ENCODE measurements around the gene LAMA3.

The LAMA3 gene, protein sequence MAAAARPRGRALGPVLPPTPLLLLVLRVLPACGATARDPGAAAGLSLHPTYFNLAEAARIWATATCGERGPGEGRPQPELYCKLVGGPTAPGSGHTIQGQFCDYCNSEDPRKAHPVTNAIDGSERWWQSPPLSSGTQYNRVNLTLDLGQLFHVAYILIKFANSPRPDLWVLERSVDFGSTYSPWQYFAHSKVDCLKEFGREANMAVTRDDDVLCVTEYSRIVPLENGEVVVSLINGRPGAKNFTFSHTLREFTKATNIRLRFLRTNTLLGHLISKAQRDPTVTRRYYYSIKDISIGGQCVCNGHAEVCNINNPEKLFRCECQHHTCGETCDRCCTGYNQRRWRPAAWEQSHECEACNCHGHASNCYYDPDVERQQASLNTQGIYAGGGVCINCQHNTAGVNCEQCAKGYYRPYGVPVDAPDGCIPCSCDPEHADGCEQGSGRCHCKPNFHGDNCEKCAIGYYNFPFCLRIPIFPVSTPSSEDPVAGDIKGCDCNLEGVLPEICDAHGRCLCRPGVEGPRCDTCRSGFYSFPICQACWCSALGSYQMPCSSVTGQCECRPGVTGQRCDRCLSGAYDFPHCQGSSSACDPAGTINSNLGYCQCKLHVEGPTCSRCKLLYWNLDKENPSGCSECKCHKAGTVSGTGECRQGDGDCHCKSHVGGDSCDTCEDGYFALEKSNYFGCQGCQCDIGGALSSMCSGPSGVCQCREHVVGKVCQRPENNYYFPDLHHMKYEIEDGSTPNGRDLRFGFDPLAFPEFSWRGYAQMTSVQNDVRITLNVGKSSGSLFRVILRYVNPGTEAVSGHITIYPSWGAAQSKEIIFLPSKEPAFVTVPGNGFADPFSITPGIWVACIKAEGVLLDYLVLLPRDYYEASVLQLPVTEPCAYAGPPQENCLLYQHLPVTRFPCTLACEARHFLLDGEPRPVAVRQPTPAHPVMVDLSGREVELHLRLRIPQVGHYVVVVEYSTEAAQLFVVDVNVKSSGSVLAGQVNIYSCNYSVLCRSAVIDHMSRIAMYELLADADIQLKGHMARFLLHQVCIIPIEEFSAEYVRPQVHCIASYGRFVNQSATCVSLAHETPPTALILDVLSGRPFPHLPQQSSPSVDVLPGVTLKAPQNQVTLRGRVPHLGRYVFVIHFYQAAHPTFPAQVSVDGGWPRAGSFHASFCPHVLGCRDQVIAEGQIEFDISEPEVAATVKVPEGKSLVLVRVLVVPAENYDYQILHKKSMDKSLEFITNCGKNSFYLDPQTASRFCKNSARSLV (N-terminal part only)

DNA sequence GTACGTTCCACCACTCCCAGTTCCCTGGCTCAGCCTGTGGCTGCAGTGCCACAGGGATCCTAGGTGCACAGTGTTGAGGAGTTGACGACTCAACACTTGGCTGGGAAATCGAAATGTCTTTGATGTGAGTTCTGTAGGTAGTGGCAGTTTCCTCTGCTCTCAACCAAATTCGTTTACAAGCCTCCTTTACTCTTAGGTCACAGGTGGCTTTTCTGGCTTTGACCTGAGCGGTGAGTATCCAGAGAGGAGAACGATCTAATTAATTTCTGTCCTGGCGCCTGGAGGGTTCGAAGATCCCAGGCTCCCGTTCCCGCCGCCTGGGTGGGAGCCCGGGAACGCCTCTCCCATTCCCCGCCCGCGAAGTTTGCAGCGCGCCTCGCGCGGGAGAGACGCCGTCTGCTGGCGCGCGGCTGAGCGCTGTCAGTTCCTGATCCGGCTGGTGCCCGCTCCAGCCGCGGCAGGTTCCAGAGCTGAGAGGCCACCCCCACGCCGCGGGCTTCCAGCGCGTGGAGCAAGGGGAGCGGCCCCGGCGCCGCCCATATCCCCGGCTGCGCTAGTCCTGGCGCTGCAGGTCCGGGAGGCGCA, at the start of gene LAMA3:
LAMA3 (plus strand) TSS at position 423 of the 585 bp plus-strand sequence. CDS start 231 bp downstream, outside the sequence.
- H3K36me3 ChIP-seq = no peaks in the 10 kb centered on the region
- H3K27ac ChIP-seq = peak within 1 kb of the TSS; percentile 58
- H3K27me3 ChIP-seq (ENCODE audit: insufficient read depth, low read depth, severe bottlenecking) = no peaks in the 10 kb centered on the region

DNA sequence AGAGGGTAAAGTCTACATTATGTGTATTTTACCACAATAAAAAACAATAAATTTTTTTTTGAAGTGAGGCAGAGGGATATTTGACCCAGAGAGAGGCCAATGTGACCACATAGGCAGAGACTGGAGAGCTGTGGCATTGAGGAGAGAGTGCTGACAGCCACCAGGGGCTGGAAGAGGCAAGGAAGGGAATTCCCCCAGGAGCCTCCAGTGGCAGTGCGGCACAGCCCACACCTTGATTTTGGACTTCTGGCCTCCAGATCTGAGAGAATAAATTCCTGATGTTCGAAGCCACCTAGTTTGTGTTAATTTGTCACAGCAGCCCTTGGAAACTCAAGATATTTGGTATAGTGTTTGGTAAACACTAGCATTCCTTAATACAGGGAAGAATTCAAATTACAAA, 49.2 kb upstream of the LAMA3 start:
- peaks cover 9% of the 10 kb centered on the region for H3K9me3 ChIP-seq (ENCODE audit: severe bottlenecking)
- TF ChIP-seq, protein P1, sequence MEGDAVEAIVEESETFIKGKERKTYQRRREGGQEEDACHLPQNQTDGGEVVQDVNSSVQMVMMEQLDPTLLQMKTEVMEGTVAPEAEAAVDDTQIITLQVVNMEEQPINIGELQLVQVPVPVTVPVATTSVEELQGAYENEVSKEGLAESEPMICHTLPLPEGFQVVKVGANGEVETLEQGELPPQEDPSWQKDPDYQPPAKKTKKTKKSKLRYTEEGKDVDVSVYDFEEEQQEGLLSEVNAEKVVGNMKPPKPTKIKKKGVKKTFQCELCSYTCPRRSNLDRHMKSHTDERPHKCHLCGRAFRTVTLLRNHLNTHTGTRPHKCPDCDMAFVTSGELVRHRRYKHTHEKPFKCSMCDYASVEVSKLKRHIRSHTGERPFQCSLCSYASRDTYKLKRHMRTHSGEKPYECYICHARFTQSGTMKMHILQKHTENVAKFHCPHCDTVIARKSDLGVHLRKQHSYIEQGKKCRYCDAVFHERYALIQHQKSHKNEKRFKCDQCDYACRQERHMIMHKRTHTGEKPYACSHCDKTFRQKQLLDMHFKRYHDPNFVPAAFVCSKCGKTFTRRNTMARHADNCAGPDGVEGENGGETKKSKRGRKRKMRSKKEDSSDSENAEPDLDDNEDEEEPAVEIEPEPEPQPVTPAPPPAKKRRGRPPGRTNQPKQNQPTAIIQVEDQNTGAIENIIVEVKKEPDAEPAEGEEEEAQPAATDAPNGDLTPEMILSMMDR (IDR thresholded peaks at IDR 0.05; ENCODE audit: low read depth, low read length) = no peak
- no peak overlapping the region for H3K27ac ChIP-seq
- no peaks in the 10 kb centered on the region for H3K27me3 ChIP-seq (ENCODE audit: insufficient read depth, low read depth, severe bottlenecking)
- no peak for DNase-seq
- H3K36me3 ChIP-seq = no peaks in the 10 kb centered on the region
- H3K4me3 ChIP-seq (ENCODE audit: low read depth, low read length) = no peak overlapping the region

More for the DNA sequence above, at the start of gene LAMA3:
- no peaks in the 10 kb centered on the region for H3K9me3 ChIP-seq (ENCODE audit: severe bottlenecking)
- DNase-seq = peak; percentile 77
- TF ChIP-seq, protein P1 (IDR thresholded peaks at IDR 0.05; ENCODE audit: low read depth, low read length) = peak; percentile 42
- H3K4me3 ChIP-seq (ENCODE audit: low read depth, low read length) = peak within 1 kb of the TSS; percentile 73

DNA sequence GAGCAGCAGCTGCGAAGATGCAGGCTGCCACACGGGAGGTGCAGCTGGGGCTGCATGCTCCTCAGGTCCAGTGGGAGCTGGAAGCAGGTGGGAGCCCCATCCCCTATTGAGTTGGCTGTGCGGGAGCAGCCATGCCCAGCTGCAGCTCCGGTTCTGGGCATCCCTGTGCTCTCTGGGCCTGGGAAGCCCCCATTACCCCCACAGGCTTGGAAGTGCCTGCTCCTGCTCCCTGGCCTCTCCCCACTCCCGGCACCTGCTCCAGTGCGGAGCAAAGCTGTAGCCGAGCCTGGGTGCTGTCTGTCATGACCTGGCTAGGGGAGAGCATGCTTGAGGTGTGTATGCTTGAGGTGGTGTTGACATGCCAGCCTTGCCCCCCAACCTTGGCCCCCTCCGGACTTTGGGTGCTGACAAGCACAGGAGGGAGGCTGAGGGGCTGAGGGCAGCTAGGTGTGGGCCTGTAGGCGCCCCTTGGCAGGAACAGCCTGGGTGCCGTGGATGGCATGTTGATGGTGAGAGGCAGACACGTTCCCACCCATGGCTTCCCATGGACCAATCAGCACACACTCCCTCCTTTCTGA, 48.0 kb upstream of the LAMA3 start:
- no peak for DNase-seq
- H3K36me3 ChIP-seq = no peaks in the 10 kb centered on the region
- TF ChIP-seq, protein P1 (IDR thresholded peaks at IDR 0.05; ENCODE audit: low read depth, low read length) = no peak
- H3K9me3 ChIP-seq (ENCODE audit: severe bottlenecking) = peaks cover 9% of the 10 kb centered on the region
- H3K27me3 ChIP-seq (ENCODE audit: insufficient read depth, low read depth, severe bottlenecking) = no peaks in the 10 kb centered on the region
- no peak overlapping the region for H3K27ac ChIP-seq
- no peak overlapping the region for H3K4me3 ChIP-seq (ENCODE audit: low read depth, low read length)

DNA sequence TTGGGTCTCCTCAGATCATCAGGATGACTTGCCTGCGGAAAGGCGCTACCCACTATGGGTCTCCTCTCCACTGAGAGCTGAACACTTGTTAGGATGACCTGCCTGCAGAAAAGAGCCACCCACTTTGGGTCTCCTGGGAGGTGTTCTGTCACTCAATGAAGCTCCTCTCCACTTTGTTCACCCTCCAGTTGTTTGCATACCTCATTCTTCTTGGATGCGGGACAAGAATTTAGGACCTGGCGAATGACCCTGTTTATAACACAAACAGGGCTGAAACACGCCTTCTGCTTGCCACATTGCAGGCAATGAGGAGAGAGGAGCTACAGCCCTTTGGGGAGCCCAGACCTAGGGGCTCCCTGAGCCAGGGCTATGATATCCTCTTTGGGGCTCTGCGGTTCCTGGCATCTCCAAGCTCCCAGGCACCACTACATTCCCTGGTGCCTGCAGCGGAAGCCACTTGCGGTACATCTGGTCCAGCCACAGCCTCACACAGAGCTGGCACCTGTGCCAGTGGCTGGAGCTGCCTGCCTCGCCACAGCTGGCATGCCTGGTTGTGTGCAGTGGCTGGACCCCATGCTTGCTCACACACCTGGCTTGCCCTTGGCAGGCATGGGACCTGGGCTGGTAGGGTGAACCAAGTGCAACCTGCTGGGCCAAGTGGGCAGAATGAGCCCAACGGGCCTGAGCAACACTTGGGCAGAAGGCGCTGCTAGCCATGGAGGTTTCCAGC, 47.2 kb upstream of the LAMA3 start:
- Histone ChIP-seq H3K27ac (no peak overlapping the region), H3K4me3 (ENCODE audit: low read depth, low read length) (no peak overlapping the region), H3K9me3 (ENCODE audit: severe bottlenecking) (peaks cover 9% of the 10 kb centered on the region), H3K36me3 (no peaks in the 10 kb centered on the region), H3K27me3 (ENCODE audit: insufficient read depth, low read depth, severe bottlenecking) (no peaks in the 10 kb centered on the region)
- TF ChIP-seq, protein P1 (IDR thresholded peaks at IDR 0.05; ENCODE audit: low read depth, low read length) = no peak
- no peak for DNase-seq

All from WERI-Rb-1 (cell line).